ENCODE results near the gene DDX31. TPM values are rescaled to one million over a fixed set of nuclear protein-coding genes. Genes with fewer than 3 reads are reported as not detected.

The DDX31 gene
- total RNA-seq: 13.6 and 21.3 TPM in 2 replicates

GRCh38 chr9:132669698-132670456 lies at the start of gene DDX31:
DDX31 (minus strand) TSS chr9:132669983; CDS start chr9:132669934, 49 bp downstream.

GRCh38 chr9:132670457-132671391 lies 941 bp upstream of the DDX31 start, which contains the start of gene GTF3C4:
GTF3C4 (plus strand) TSS chr9:132670464; CDS start chr9:132670599, 135 bp downstream.

GRCh38 chr9:132582276-132582785 lies 87.5 kb downstream of the DDX31 start, which contains the start of gene BARHL1:
BARHL1 (plus strand) TSS chr9:132582606; CDS start chr9:132582798, 192 bp downstream.

Other genes with a start within 250 kb of the DDX31 start
- gene BARHL1, start 87.4 kb downstream of the DDX31 start, total RNA-seq: not detected in 2 replicates
- gene GTF3C4, start 481 bp upstream of the DDX31 start, total RNA-seq: 18.4 and 23.5 TPM in 2 replicates
- gene AK8, start 208.3 kb upstream of the DDX31 start, total RNA-seq: 0.73 and 0.78 TPM in 2 replicates
- gene SPACA9, start 208.9 kb upstream of the DDX31 start, total RNA-seq: 2.3 and 3.3 TPM in 2 replicates